ENCODE results near the gene RAB40AL.

Gene RAB40AL

GRCh38 chrX:102985192-102985591, 48.1 kb downstream of the RAB40AL start:
- no peak for DNase-seq
